Ovary (tissue), 3 donors: Measurements from ENCODE around the gene CTIF.

Source experiments
- EP300 ChIP-seq: sonication (generic); formaldehyde crosslinking; IDR thresholded peaks from one replicate; pipeline ENCODE4 v1.6.1; 2017; ENCODE audit warnings: antibody characterized with exemption
- POLR2A ChIP-seq: fragments of 450-650 bp; IDR thresholded peaks from one replicate; pipeline ENCODE4 v1.6.1; 2017; ENCODE audit warnings: antibody characterized with exemption, mild to moderate bottlenecking, moderate library complexity
- TF ChIP-seq, protein P1 (sequence below), 3 donors: fragments of 450-650 bp in 2 of 3; fragments of 200-600 bp in 1 of 3; IDR thresholded peaks; one replicate each; pipeline versions ENCODE4 v1.5.1 to v1.8.0; 2016 to 2022; ENCODE audit warnings: antibody characterized with exemption in 3 of 3, mild to moderate bottlenecking in 1 of 3
- donor health status: DM: no; HTN: no; CAD: no.

GRCh38 chr18:48887905-48888772, 349.3 kb downstream of the CTIF start:
- TF ChIP-seq, protein P1, sequence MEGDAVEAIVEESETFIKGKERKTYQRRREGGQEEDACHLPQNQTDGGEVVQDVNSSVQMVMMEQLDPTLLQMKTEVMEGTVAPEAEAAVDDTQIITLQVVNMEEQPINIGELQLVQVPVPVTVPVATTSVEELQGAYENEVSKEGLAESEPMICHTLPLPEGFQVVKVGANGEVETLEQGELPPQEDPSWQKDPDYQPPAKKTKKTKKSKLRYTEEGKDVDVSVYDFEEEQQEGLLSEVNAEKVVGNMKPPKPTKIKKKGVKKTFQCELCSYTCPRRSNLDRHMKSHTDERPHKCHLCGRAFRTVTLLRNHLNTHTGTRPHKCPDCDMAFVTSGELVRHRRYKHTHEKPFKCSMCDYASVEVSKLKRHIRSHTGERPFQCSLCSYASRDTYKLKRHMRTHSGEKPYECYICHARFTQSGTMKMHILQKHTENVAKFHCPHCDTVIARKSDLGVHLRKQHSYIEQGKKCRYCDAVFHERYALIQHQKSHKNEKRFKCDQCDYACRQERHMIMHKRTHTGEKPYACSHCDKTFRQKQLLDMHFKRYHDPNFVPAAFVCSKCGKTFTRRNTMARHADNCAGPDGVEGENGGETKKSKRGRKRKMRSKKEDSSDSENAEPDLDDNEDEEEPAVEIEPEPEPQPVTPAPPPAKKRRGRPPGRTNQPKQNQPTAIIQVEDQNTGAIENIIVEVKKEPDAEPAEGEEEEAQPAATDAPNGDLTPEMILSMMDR (IDR thresholded peaks at IDR 0.05): no peak
- TF ChIP-seq EP300 (no peak), POLR2A (no peak)
